Stimulated activated CD8-positive, alpha-beta memory T cell treated with anti-CD3 and anti-CD28 coated beads, Interleukin-7, amount 100 ng/mL, for 4 hours (primary cell): ENCODE measurements around the gene PRR7.

ENCODE experiments used
- DNase-seq, 2 donors: peaks; one replicate each; pipeline ENCODE4 v3.0.0-alpha.2; 2020; ENCODE audit warnings: low read depth in 2 of 2

The PRR7 gene

GRCh38 chr5:177499842-177500241, 53.2 kb downstream of the PRR7 start:
- no peak for DNase-seq

GRCh38 chr5:177500685-177501522, 54.3 kb downstream of the PRR7 start:
- peak; percentile 62 to 73 for DNase-seq

- no peak for DNase-seq
Measured at GRCh38 chr5:177501874-177502678, 55.5 kb downstream of the PRR7 start.

GRCh38 chr5:177502886-177503285, 56.3 kb downstream of the PRR7 start:
- no peak for DNase-seq

- no peak for DNase-seq
Measured at GRCh38 chr5:177503351-177504085, 56.9 kb downstream of the PRR7 start.

- DNase-seq: no peak
Measured at GRCh38 chr5:177504086-177505056, 57.8 kb downstream of the PRR7 start.

GRCh38 chr5:177505075-177505474, 58.5 kb downstream of the PRR7 start:
- no peak for DNase-seq
